ENCODE data around the gene IQCH.
A peak's percentile ranks its signal among the peaks of the same experiment; 100 is the strongest.
"Not testable (repeated sequence)": the region's sequence is repeated elsewhere in the genome, so short reads cannot be mapped to it uniquely, and the experiment has no call there.

Gene IQCH

DNA sequence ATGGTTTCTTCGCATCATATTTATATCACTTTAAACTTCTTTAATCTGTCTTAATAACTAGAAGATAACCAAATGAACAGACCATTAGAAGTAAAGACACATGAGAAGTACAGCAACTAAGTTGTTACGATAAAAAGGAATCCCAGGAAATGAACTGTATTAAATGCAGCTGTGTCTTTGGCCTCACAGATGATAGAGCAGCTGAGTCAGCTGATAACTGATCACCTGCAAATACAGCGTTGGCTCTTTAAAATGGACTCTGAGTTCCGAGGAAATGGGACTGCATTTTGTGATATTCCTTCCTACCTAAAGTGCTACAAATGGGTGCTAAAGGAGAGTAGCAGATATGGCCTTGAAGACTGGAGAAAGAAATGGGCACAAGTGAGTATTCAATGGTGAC is 145.3 kb downstream of the IQCH start:
- no peak for DNase-seq

DNA sequence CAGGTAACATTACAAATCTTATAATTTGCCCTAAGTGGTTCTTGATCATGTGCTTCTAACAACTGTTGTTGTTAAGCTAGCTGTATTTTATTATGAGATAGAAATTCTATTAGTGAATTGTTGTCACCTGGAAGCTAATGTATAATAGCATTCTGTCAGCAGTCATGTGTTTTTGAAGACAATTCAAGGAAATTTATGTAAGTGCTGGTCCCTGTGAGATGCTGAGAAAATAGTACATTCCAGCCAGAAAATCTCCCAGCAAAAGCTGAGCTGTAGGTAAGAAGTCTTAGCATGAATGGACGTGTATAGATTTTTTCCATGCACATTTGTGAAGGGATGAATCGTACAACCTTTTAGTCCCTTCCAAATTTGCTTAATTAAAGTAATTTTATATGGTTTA is 146.3 kb downstream of the IQCH start:
- DNase-seq = no peak

DNA sequence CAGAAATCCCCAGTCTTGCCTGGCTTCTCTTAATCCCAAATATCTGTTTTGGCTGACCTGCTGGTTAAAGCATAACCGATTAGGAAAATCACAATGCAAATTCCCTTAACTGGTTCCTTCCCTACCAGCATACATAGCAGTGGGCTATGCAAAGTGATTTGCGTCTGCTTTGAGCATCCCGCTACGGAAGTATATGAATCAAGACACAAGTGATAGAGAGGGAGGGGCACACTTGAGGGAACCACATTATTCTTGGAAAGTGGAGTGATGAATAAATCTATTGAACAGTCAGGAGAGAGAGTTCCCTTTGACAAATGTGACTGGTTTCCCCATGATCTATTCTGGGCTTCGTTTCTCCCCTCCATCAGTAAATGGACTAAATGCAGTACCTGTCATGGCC is 146.8 kb downstream of the IQCH start:
- no peak for DNase-seq

DNA sequence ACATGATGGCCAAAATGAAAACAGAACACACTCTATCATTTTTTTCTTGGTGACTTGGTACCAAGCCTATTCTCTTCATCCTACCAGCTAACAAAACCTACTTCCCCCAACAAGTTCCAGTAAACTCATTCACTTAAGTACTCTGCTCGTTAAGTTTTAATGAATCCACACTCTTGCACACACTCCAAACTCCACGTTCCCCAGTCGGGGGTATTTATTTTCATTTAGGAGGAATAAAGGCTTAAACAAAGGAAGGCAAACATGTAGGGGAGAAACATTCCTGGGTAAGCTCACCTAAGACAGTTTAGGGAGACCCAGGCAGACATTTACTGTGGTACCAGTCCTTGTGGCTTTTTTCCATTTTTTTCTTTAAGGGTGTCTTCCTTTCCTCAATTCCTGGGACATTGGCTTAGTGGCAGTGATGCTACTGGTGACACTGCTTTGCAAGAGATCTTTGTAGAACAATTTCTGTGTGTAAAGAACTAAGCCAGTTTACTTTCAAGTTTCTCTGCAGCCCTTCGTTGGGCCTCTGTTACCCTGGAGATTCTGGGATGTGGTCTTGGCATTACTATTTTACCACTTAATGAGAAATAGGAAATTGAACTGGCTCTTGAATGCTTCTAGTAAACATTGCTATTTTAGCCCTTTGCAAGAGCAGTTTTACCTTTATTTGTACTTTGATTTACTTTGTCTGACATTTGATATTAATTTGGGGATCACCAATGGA is 149.0 kb downstream of the IQCH start:
- DNase-seq = no peak

DNA sequence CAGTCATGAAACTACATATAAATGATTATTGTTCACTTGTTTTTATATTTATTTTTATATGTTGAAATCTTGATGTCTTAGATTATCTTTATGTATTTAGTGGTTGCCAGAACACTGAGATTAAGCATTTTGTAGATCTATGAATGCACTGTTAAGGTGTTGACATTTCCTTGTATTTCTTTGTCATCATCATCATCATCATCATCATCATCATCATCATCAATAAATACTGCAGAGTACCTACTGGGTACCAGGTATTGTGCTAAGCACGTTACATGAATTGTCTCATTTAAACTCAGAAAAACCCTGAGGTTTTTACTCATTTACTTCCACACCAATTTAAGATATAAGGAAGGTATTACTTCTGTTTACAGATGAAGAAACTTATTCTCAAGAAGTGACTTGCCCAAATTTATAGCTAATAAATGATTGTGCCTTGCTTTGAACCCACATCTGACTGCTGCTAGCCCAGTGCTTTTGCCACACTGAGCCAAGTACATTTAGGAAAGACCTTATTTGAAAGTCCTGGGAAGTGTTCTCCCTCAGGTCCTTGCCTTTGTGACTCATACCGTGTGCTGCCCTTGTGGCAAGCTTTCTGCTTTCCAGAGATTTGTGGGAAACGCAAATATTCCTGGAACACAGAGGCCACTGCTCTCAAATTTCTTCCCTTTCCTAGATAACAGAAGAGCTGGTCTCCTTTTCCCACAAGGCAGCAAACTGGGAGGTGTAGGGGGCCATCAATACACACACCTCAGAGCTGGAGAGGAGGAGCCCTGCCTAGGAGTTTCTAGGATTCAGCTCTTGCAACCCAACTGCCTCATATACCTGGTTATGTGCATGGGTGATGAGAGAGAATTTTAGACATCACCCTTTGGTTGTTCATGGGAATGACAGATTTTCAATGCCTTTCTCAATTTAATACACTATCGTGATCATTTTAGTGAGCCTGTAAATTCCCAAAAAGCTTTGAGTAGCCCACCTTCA is 150.9 kb downstream of the IQCH start:
- peak; percentile 2 for DNase-seq

DNA sequence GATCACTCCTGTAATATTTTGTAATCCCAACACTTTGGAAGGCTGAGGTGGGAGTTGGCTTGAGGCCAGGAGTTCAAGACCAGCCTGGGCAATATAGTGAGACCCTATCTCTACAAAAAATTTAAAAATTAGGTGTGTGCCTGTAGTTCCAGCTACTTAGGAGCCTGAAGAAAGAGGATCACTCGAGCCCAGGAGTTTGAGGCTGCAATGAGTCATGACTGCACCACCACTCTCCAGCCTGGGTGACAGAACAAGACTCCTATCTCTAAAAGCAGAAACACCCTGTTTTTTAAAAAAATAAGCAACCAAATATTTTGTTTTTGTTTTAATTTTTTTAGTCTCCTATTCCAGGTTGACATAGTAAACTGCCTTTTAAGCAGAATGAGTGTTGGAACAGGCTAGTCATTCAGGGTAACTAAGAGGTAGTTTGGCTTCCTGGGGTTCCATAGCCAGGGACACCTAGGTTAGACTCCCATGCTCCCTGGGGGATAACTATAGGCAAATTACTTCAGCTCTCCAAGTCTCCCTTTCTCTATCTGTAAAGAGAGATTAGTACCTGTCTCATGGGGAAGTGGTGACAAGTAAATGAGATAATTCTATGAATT is 151.8 kb downstream of the IQCH start:
- no peak for DNase-seq

DNA sequence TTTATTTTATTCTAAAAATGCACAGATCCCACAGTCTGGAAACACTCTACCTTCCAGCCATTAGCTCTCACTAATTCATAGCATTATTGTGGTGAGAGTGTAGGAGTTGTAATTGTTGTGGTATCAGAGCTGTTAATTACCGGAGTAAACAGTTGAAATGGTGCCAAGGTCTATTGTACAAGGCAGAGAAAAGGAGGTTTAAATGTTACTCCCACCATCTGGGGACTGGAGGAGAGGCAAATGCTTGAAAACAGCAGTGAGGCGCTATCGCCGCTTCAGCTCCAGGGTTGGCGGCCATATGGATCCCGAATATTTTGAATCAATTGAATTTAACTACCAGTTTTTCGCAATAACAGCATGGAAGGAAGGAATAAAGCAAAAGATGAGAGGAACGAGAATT is 153.2 kb downstream of the IQCH start:
- no peak for DNase-seq

DNA sequence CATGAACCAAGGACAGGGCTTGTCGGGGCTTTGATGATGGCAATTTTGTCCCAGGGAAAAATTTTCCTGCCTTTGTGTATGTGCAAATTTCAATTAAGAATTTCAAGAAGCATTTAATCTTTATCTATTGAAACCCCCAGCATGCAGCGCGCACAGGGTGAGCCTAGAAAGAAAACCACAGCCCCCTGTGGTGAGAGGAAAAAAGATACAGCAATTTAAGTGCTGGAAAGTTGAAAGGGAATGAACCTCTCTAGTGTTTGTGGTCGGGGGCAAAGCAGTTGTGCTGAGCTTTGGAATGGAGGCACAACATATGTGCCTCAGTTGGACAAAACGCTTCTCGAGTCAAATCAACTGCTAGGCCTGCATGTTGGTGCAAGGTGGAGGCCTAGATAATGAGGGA is 154.6 kb downstream of the IQCH start:
- DNase-seq = no peak

DNA sequence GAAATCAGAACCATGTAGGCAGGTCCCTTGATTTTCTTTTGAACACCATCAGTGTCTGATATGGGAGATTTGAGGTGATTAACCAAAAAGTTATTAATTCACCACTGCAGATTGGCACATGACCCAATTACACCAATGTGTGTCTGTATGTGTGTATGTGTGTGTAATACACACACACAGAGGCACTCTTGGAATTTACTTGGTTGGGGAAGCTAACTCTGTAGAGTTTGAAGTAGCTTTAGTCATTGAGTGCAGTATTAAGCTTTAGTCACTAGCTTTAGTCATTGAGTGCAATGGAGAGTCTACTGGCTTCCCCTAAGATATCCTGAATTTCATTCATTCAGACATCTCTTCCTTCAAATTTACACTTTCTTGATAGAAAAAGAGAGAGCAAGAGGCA is 156.9 kb downstream of the IQCH start:
- no peak for DNase-seq

DNA sequence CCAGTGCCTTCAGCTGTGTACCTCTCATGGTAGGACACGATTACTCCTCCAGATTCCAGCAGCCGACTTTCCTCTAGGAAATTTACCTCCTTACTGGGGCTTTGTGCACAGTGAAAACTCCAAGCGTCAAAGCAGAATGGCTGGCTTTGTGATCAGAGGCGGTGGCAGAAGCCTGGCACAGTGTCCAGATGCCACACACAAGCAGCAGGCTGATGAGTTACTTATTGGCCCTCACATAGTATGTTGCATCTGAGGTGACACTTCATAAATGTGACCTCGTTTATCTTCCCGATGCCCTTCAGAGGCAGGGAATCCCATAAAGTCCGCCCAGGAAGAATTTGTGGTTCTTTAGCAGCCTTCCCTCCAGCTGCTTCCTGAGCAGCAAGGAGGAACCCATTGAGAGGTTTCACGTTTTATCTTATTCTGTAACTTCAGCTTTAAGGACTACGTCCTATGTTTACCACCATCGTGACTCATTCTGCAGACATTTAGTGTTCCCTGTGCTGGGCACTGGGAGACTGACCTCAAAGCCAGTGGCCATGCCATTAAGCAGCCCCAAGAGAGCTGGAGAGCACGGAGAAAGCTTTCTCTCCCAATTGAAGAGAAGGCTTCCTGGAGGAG is 159.3 kb downstream of the IQCH start:
- DNase-seq = peak; percentile 61

DNA sequence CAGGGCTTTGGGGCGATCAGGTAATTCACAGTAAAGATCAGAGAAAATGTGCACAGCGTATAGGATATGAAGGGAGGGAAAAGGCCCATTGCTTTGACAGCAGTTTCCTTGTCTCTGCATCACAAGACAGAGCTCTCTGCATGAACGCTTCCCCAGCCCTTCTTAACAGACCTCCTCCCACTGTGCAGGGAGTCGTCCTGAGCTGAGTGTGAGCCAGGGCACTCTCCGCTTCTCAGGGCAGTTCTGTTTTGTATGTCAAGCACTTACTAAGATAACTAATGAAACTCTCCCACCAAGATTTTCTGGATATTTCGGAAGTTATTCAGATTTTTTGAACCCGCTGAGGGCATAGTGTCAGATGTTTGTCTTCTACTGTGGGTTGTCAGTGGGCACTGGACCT is 160.6 kb downstream of the IQCH start:
- DNase-seq = no peak

DNA sequence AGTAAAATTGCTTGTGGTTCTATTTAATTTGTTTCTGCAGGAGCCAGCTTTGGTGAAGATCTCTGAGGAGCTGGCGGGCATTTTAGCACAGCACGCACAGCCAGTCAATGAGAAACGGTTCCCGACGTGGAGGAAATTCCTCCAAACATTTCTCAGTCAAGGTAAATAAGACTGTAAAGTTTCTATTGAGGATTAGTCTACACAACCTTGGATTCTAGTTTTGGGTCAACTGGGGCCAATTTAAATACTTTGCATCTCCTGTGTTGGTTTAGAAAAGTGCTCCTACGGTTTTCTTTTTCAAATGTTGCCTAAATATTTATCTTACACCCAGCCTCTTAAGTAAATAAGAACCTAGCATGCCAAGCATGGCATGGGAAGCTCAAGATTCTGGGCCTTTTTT is 162.3 kb downstream of the IQCH start:
- no peak for DNase-seq

DNA sequence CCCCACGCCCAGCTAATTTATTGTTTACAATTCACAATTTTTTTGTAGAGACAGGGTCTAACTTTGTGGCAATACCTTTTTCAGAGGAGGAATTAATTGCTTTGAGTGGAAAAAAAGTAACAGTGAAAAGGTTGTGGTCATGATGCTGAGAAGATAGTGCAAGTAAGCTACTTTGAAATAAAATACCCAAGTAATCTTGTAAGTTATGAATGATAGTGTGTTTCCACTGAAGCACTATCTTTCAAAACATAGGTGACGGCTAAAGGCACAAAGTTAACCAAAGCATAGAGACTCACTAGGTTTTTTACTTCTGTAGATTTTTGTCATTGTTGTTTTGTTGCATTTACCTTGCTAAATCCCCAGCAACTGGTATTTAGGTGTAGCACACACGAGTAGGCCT is 165.1 kb downstream of the IQCH start:
- no peak for DNase-seq

DNA sequence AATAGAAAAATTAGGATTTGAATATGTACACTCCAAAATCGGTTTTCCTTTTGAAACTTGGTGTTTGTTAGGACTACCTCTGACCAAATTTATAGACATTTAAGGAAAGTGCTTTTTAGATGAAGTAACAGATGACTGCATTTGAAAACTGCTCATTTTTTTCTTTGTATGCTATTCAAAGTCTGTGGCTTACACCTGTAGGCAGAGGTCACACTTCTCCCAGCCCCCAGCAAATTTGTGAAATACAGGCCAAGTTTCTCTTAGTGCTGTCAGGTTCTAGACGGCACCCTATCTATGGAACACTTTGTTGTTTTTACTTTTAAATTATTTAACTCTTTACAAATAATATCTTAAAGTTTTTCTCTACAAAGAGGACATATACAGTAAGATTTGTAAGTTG is 165.6 kb downstream of the IQCH start:
- no peak for DNase-seq

DNA sequence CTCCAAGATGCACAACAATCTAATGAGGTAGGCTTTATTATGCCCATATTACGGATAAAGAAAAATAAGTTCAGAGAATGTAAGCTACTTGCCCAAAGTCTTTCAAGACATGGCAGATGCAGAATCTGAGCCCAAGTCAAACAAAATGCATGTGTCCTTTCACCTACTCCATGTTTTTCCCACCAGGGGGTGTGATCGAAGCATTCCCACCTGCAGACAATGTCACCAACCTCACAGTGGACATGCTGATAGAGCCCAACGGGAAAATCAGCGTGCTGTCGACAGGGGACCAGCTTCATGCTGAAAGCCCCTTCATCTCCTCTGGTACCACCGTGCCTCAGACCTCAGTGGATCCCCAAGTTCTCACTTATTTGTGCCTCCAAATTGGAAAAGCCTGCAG is 166.5 kb downstream of the IQCH start:
- no peak for DNase-seq

DNA sequence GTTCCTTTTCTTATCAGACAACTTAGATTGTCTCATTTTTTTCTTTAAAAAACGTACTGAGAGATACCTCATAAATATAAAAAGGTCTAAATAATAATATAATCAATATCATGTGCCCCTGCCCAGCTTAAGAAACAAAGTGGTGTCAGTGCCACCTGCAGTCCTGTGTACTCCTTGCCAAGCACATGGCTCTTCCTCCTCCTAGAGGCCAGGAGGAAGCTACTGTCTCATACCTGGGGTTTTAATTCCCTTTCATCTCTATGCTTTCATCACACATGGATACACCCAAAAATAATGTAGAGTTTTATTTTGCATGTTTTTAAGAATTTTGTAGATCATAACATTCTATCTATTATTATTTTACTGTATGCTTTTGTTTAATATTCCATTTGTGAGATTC is 167.7 kb downstream of the IQCH start:
- DNase-seq = no peak

DNA sequence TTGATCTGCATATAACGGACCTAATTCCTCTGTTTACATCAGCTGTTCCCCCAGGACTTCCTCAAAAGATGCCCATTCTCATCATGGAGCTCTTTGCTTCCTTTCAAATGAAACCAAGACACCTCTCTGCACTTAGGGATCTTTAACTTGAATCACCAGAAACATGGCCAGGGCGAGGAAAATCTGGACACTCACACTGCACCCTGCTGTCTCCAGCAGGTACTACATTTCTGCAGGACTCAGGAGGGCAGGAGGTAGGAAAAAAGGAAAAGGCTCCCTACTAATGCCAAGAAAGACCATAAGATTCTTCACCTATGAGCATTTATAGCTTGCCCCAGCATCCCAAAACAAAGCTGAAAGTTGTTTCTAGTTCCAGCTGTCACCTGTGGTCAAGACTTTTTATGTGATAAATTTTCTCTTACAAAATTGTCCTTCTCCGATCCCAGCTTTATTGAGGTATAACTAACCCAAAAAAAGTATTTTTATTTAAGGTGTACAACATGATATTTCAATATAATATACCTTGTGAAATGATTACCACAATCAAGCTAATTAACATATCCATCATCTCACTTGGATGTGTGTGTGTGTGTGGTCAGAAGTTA is 179.0 kb downstream of the IQCH start:
- peak; percentile 13 for DNase-seq

DNA sequence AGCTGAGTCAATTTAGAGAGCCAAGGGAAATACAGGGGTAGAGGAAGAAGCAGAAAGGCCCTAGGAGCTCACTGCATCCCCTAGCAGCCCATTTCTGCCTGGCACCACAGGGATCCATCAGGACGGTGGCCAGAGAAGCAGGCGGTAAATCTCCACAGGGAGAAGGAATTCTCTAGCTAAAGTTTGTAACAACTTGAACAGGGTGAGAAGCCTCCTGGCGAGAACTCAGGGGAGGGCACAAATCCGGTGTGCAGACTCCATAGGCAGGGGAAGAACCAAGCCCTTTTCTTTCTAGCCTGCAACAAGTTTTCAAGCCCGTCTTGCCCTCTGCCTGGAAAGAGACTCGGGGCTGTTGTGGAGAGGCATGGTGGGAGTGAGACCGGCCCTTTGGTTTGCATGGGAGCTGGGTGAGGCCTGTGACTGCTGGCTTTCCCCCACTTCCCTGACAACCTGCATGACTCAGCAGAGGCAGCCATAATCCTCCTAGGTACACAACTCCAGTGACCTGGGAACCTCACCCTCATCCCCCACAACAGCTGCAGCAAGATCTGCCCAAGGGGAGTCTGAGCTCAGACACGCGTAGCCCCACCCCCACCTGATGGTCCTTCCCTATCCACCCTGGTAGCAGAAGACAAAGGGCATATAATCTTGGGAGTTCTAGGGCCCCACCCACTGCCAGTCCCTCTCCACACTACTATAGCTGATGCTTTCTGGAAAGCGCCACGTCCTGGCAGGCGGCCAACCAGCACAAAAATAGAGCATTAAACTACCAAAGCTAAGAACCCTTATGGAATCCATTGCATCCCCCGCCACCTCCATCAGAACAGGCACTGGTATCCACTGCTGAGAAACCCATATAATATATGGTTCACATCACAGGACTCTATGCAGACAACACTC is 182.0 kb downstream of the IQCH start:
- DNase-seq = not testable (repeated sequence)

DNA sequence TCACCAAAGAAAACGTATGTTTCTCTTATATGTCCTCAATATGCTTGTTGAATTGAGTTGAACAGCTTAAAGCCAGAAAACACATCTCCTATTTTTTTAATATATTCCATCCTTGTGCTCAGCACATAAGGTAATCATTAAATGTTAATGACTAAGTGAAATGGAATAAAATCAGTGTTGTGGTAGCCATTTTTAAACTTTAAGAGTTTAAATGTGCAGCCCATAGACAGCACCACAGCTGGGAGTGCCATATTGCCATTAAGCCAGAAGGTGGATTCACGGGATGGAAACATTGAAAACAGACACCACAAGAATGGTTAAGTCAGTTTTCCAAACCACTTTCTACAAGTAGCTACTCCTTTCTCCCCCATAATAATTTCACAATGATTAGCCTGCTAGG is 189.5 kb downstream of the IQCH start:
- no peak for DNase-seq

DNA sequence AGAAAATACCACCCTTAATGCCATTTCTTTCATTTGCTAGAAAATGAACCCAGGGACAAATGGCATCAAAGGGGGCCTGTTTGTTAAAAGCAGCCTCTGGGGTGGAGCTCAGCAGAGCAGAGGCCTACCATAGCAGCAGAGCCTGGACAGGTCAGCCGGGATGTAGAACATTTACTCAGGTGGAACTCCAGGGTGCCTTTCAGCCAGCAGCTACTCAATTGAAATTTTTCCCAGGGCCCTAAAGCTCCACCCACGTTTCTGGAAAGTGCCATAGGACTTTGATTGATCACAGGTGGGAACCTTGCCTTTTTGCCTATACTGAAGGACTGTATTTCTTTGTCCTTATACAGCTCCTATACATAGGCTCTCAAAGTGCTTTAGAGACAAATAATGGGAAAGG is 191.9 kb downstream of the IQCH start:
- DNase-seq = no peak

DNA sequence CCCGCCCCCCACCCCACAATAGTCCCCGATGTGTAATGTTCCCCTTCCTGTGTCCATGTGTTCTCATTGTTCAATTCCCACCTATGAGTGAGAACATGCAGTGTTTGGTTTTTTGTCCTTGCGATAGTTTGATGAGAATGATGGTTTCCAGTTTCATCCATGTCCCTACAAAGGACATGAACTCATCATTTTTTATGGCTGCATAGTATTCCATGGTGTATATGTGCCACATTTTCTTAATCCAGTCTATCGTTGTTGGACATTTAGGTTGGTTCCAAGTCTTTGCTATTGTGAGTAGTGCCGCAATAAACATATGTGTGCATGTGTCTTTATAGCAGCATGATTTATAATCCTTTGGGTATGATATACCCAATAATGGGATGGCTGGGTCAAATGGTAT is 193.8 kb downstream of the IQCH start:
- not testable (repeated sequence) for DNase-seq

DNA sequence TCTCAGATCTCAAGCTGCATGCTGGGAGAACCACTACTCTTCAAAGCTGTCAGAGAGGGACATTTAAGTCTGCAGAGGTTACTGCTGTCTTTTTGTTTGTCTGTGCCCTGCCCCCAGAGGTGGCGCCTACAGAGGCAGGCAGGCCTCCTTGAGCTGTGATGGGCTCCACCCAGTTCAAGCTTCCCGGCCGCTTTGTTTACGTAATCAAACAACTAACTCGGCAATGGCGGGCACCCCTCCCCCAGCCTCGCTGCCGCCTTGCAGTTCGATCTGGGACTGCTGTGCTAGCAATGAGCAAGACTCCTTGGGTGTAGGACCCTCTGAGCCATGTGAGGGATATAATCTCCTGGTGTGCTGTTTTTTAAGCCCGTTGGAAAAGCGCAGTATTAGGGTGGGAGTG is 199.1 kb downstream of the IQCH start:
- not testable (repeated sequence) for DNase-seq

Measured in T1000 (cell line).